GM18517 (cell line): Measurements from ENCODE around the gene AP3S2.
"Not testable (repeated sequence)": the region's sequence is repeated elsewhere in the genome, so short reads cannot be mapped to it uniquely, and the experiment has no call there.

ENCODE experiments used
- ATAC-seq: cut with Tn5 transposase; IDR thresholded peaks from one replicate; pipeline ENCODE4 v1.9.1; 2021; ENCODE audit warnings: mild to moderate bottlenecking, moderate library complexity; ENCODE audit not compliant: unreplicated experiment

Gene AP3S2

DNA sequence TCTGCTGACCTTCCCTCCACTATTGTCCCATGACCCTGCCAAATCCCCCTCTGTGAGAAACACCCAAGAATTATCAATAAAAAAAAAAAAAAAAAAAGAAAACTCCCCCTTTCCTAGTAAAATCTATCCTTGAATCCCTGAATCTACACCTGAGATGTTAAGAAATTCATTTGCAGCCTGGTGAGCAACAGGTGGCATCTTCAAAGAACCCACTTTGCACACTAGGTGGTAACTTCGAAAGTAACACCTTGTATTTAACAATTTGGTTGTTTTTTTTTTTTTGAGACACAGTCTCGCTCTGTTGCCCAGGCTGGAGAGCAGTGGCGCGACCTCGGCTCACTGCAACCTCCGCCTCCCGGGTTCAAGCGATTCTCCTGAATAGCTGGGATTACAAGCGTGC lies 24.3 kb downstream of the AP3S2 start:
- ATAC-seq, result not testable (repeated sequence)

DNA sequence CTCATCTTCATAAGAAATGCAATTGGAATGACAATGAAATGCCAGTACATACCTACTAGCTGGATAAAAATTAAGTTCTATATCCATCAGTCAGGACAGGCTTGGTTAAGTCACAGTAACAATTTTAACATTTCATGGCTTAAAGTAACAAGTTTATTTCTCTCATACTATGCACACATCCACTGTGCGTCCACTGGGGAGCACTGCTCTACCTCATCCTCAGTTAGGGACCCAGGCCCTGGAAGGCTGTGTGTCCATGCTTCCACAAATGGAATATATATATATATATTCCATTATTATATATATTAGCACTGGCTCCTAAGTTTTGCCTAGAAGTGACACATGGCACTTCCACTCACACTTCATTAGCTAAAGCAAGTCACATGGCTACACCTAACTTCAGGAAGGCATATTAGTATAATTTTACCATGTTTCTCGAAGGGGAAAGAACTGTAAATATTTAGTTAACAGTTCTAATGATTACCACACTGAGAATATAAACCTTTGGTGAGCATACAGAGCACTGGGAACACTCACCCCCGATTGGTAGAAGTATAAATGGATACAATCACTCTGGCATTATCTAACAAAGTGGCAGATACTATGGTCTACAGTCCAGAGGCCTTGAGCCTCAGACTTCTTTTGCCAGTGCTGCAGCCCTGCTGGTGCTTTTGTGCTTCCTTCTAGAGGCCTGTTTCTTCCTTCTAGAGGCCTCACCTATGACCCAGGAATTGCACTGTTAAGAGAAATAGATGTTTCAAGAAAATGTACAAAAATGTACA lies 28.6 kb downstream of the AP3S2 start:
- ATAC-seq, result no peak

DNA sequence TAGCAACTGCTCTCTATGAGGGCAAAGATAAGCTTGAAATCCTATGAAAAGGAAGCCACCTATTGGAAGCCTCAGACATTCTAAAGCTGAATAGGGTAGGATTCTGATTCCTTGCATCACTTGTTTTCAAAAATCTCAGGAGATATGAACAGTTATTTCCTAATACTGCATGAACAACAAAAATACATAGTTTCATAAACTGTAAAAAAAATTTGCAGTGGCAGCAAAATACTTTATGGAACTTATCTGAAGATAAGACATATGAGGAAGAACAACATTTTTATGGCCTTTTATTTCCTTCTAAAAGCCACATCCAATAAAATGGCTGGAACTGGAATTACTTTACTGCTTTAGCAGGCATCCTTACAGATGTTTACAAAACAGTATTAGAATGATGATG lies 29.9 kb downstream of the AP3S2 start:
- no peak for ATAC-seq

DNA sequence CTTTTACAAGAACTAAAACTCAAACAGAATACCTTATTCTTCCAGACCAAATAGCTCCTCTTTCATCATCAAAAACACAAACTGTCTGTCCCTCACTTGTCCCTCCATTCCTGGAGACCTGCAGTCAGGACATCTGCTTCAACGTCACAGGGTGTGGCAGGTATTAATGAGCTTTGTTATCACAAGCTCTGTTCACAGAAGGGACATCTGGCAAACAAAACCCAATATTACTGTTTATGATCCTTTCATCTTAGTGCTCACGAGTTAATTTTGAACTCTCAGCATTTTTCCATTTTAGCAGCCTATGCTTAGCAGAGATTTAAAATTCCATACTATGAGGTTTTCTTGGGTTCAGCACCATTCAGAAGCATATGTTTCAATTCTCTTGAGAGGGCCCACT lies 32.9 kb downstream of the AP3S2 start:
- no peak for ATAC-seq

DNA sequence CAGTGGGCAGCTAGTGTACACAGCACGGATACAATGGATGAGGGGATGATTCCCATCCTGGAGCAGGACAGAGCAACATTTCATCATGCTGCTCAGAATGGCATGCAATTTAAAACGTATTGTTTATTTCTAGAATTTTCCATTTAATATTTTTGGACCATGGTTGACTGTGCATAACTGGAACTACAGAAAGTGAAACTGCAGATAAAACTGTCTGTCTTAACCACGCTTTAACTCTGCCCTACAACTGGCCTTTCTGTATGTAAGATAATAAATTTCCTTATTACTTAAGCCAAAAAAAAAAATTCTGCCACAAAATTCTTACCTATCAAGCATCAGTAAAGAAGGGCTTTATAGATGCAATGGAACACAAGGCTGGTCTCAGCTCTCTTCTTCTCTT lies 33.4 kb downstream of the AP3S2 start:
- no peak for ATAC-seq

DNA sequence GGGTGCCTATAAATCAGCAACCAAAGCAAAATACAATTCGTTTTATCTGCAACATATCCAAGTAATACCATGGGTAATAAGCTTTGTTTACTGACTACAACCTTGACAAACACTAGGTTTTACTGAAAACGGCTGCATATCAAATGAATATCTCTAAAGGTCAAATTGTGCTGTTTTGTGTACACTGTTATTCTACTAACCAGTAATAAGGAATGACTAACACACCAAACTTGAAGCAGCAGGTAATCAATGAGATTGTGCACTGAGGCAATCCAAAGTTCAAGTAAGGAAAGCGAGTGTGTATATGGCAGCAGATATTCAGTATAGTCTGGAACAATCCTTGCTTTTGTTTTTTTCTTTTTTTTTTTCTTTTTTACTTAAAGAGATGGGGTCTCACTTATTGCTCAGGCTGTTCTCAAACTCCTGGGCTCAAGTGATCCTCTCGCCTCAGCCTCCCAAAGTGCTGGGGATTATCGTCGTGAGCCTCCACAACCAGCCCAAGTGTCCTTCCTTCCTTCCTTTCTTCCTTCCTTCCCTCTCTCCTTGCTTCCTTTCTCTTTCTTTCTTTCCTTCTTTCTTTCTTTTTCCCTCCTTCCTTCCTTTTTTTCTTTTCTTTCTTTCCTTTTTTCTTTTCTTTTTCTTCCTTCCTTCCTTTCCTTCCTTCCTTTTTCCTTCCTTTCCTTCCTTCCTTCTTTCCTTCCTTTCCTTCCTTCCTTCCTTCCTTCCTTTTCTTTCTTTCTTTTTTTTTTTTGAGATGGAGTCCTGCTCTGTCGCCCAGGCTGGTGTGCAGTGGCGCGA lies 34.9 kb downstream of the AP3S2 start:
- no peak for ATAC-seq

DNA sequence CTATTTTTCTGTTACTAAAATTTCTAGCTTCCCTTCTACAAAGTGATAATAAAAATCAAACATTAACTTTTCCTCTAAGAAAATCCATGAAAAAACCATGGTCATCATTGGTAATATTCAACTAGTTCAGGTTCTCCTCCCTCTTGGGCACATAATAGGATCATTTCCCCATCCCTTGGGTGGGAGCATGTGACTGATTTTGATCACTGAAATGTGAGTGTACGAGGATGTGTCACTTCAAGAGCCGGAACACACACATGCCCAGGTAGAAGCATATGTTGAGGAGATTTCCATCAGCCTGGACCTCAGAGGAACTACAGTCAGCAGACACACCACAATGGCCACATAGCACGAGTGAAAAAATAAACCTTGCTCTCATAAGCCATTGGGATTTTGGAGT lies 36.1 kb downstream of the AP3S2 start:
- no peak for ATAC-seq

DNA sequence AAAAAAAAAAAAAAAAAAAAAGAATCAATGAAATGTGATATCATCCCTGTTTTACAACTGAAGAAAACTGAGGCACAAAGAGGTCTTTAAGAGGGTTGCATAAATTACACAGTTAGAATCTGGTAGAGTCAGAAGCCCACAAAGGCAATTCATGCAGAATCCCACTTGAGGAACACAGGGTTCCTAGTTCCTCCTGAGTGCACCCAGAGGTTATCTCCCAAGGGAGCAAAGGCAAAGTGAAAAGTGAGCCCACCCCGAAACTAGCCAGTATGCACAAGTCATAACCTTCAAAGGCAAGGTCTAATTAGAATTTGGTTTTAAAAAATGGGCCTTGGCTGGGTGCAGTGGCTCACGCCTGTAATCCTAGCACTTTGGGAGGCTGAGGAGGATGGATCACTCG lies 37.8 kb downstream of the AP3S2 start:
- ATAC-seq, result no peak

DNA sequence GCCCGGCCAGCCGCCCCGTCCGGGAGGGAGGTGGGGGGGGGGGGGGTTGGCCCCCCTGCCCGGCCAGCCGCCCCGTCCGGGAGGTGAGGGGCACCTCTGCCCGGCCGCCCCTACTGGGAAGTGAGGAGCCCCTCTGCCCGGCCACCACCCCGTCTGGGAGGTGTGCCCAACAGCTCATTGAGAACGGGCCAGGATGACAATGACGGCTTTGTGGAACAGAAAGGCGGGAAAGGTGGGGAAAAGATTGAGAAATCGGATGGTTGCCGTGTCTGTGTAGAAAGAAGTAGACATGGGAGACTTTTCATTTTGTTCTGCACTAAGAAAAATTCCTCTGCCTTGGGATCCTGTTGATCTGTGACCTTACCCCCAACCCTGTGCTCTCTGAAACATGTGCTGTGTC lies 38.9 kb downstream of the AP3S2 start:
- not testable (repeated sequence) for ATAC-seq

DNA sequence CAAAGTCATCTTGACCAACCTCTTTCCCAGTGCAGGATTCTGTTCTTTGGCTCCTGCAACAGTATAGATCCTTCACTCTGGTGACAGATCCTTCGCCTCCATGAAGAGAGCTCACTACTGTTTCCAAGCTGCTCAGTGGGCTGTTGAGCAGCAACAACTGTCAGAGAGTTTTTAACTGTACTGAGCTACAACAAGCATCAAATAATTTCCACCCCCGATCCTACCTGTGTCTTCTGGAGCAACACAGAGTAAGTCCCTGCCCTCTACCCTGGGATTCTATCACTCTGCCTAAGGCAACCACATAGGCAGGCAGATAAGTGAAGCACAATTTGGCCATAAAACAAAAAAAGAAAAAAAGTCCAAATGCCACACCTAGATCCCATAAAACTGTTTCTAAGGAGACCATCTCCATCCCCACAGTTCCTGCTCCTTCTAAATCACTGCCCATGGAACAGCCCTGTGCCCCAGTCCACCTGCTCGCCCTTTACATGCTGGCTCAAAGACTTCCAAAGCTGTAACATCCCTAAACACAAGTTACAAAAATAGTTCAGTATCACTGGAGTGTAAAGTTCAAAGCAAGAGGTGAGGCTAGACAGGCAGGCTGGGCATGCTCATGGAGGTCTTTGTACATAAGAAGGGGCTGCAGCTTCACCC lies 41.3 kb downstream of the AP3S2 start:
- ATAC-seq, result no peak

DNA sequence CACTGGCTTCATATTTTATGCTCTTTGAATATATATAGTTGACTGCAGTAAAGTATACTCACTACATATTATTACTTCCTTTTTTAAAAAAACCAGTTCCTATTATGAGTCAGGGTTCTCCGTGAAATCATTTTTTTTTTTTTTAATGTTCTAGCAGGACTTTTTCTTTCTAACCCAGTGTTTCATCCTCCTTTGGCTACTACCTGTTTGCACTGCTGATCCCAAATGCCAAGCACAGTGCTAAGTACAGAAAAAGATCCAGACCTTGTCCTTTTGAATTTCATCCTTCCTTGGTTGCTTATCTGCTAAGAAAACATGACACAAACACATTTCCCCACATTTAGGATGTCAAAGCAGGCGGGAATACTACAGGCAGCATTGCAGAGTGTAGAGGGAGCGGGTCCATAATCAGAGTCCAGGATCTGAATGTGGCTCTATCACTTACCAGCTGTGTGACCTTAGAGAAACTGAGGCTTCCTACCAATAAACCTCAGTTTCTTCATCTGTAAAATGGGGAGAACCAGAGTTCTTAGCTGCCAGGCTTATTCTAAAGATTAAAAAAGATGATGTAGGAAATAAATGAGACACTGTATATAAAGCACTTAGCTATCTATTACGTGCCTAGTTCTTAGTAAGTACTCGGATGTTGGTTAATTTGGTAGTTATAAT lies 42.0 kb downstream of the AP3S2 start:
- peak; percentile 80 for ATAC-seq

DNA sequence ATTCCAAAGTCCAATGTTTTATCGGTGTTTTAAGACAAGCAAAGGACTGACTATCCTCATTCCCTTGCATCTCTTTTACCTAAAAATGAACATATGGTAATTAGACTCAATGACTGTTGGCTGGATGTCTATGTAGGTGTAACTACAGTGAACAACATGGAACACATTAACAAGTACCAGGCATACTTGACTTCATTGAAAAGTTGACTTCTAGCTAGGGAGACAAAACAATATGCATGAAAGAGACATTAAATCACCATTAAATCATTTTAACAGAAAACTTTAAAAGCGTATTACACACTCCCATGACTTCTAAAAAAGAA lies 44.9 kb downstream of the AP3S2 start:
- no peak for ATAC-seq

DNA sequence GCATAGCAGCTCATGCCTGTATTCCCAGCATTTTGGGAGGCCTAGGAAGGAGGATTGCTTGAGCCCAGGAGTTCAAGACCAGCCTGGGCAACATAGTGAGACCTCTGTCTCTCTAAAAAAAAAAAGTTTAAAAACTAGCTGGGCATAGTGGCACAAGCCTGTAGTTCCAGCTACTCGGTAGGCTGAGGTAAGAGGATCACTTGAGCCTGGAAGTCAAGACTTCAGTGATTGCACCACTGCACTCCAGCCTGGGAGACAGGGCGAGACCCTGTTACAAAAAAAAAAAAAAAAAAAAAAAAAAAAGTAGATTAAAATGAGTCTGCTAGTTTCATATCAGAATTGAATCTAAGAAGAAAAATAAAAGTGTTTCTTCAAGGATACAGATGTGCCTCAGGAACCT lies 46.7 kb downstream of the AP3S2 start:
- no peak for ATAC-seq

DNA sequence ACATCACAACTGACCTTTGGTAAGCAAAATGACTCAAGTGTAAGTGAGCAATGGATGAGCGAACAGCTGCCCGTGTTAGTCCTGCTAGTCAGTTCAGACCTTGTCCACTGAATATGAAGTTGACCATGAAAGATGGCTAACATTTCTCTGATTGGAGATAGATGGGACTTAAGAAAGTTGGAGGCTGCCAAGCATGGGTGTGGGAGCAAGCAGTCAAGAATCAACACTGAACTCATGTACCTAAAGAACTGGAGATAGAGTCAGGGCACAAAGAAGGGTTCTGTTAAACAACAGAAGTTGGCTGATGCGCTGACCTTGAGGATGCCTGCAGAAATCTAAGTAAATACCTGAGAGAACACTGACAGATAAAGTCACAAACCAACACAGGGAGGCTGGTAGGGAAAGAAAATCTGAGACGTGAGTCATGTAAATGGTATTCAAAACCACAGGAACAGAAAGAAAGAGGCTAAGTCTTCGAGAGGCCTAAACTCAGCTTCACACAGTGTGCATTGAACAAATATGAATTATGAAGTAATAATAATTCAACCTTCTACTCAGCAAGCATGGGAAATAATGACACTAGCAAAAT lies 48.4 kb downstream of the AP3S2 start:
- ATAC-seq, result no peak

DNA sequence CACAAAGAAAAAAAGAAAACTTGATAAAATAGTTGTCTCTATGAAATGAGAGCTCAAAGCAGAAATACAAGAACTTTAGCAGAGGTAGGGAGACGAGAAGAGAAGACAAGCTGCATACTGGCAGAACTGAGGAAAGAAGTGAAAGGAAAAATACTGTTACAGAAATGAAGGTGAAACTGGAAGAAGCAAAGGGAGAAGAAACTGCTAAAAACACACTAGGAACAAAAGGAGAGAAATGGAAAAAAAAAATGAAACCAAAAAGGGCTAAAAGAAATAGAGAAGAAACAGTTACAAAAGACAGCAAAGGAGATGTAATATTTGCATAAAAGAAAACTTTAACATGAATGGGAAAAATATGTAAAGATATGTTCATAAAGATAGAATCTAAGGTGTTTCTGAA lies 51.8 kb downstream of the AP3S2 start:
- ATAC-seq, result no peak

DNA sequence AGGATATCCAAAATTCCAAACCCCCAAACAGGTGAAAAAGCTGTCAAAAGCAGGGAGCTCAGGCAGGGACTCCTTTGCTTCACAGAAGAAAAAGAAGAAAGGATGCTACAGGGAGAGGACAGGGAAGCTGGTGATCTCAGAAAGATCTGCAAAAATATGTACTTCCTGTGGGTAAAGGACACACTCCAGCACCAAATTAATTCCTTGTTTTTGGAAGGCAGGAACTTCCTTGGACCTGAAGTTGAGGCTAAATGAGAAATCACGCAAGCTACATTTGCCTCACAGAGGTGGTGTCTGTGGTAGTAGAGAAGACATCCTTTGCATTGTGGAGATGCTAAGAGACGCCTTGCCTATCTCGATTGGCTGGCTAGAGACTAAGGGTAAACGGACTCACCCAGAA lies 52.5 kb downstream of the AP3S2 start:
- no peak for ATAC-seq

DNA sequence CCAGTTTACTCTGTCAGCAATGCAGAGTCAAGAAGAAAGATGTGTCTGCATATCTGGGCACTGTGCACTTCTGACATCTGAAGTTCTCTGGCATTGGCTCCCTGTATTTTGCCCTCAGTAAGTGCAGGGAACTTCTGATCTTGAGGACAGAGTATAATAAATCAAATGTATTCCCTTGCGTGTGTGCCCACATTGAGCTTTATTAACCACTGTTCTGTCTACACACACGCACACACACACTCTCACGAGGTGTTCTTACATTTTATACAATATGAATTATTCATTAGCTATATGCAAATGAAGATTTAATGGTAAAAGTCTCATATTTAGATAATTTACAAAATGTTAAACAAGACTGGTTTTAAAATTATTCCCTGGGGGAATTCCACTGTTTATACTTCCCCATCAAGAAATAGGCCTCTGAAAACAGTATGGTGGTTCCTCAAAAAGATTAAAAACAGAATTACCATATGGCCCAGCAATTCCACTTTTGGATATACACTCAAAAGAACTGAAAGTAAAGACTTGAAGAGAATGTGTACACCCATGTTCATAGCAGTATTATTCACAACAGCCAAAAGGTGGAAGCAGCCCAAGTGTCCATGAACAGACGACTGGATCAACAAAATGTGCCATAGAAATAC lies 54.5 kb downstream of the AP3S2 start:
- ATAC-seq, result no peak

DNA sequence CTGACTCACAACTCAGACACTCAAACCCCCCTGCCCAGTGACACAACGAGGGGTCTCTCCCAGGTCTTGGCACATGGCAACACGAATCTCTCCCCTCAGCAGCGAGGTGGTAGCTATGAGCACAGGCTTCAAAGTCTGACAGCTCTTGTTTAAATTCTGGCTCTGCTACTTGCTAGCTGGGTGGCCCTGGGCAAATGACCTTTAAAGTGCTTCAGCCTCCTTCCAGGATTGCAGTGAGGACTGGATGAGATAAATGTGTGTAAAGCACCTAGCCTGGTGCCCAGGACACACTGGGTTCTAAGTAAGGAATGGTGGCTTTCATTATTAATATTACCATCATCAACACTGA lies 56.0 kb downstream of the AP3S2 start:
- no peak for ATAC-seq

DNA sequence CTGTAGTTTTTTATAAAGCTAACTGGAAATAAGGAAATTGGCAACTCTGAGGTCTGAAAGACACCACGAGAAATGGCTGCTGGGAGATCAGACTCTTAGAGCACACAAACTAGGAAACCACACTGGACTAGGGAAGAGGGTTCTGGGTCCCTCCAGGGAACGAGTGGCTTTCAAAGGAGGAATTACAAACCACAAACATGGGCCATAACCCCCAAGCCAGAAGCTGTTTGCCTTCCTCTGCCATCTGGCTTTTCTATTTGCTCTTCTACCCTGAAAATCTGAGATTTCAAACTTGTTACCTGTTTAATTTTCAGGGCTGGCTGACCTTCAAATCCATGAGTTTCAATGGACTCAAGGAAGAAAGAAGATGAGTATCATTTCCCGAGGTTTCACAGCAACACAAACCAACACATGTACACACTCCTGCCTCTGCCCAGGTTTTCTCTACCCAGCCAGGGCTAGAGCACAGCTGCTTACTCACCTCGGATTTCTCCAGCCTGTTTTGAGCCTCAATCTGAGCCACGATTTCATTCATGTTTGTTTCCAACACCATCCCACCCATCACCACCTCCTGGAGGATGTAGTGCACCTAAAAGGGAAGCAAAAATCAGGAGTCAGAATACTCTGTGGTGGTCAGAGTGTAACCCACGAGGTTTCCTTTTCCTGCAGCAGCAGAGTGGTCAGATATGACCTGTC lies 56.5 kb downstream of the AP3S2 start:
- ATAC-seq, result no peak
